HepG2 (cell line): Measurements from ENCODE around the gene ESYT2. TPM values are rescaled to one million over a fixed set of nuclear protein-coding genes. Genes with fewer than 3 reads are reported as not detected.

Experiments
- CCDC6 ChIP-seq: sonication (generic); formaldehyde crosslinking; IDR thresholded peaks from 2 replicates; pipeline ENCODE4 v1.8.1; 2022; ENCODE audit warnings: mild to moderate bottlenecking, missing genetic modification reagents, moderate library complexity
- HDAC6 ChIP-seq: fragments of 200-600 bp; sonication (generic); IDR thresholded peaks from 2 replicates; pipeline ENCODE4 v1.7.0; 2017; ENCODE audit warnings: mild to moderate bottlenecking, antibody characterized with exemption, low read length, low read depth
- HMGXB3 ChIP-seq: sonication (generic); formaldehyde crosslinking; IDR thresholded peaks from 2 replicates; pipeline ENCODE4 v1.4.0; 2020; ENCODE audit warnings: missing genetic modification reagents, borderline replicate concordance
- LRRFIP1 ChIP-seq: sonication (generic); formaldehyde crosslinking; conservative IDR thresholded peaks from 2 replicates; pipeline ENCODE4 v1.4.0; 2020; ENCODE audit warnings: missing genetic modification reagents
- MNT ChIP-seq: fragments of 450-650 bp; IDR thresholded peaks from 2 replicates; pipeline ENCODE4 v1.6.1; 2016
- PBX2 ChIP-seq: IDR thresholded peaks from 2 replicates; pipeline ENCODE4 v1.6.1; 2016; ENCODE audit warnings: control low read depth
- SIX1 ChIP-seq: sonication (generic); formaldehyde crosslinking; IDR thresholded peaks from 2 replicates; pipeline ENCODE4 v1.4.0; 2020; ENCODE audit warnings: missing genetic modification reagents, borderline replicate concordance
- SP1 ChIP-seq, 2 experiments: fragments of 450-650 bp in 1 of 2; sonication (generic) in 1 of 2; formaldehyde crosslinking in 1 of 2; IDR thresholded peaks; 2 replicates each; pipeline versions ENCODE4 v1.4.0 to v1.6.1; 2016 to 2020; ENCODE audit warnings: missing genetic modification reagents in 1 of 2
- TBX3 ChIP-seq: fragments of 450-650 bp; IDR thresholded peaks from 2 replicates; pipeline ENCODE4 v1.6.1; 2017; ENCODE audit warnings: antibody characterized with exemption, mild to moderate bottlenecking, inconsistent platforms, borderline replicate concordance
- ZBTB3 ChIP-seq: sonication (generic); formaldehyde crosslinking; IDR thresholded peaks from 2 replicates; pipeline ENCODE4 v1.4.0; 2020; ENCODE audit warnings: low read depth, mild to moderate bottlenecking, moderate library complexity, missing genetic modification reagents, borderline replicate concordance
- ZNF207 ChIP-seq: fragments of 450-650 bp; IDR thresholded peaks from 2 replicates; pipeline ENCODE4 v1.6.1; 2016; ENCODE audit warnings: antibody characterized with exemption, borderline replicate concordance
- ZNF281 ChIP-seq: sonication (generic); formaldehyde crosslinking; IDR thresholded peaks from 2 replicates; pipeline ENCODE4 v1.4.0; 2020; ENCODE audit warnings: missing genetic modification reagents, borderline replicate concordance
- ZNF367 ChIP-seq: sonication (generic); formaldehyde crosslinking; IDR thresholded peaks from 2 replicates; pipeline ENCODE4 v1.4.0; 2020; ENCODE audit warnings: missing genetic modification reagents, borderline replicate concordance
- ZNF431 ChIP-seq: sonication (generic); formaldehyde crosslinking; IDR thresholded peaks from 2 replicates; pipeline ENCODE4 v1.9.0; 2022; ENCODE audit warnings: missing genetic modification reagents, low read depth, mild to moderate bottlenecking, borderline replicate concordance
- ZNF550 ChIP-seq: sonication (generic); formaldehyde crosslinking; IDR thresholded peaks from 2 replicates; pipeline ENCODE4 v1.4.0; 2020; ENCODE audit warnings: mild to moderate bottlenecking, missing genetic modification reagents, borderline replicate concordance
- polyA plus RNA-seq, 8 experiments: library from polyadenylated mRNA; depleted of rRNA in 3 of 8; stranded (reverse) in 7 of 8; unstranded in 1 of 8; fragments of >200 nt; fragmentation: Illumina TruSeq in 4 of 8; extraction: Trizol in 4 of 8; gene quantifications; 2 replicates each; pipeline versions ENCODE4 v1.2.1 to v1.2.3, GENCODE V29; 2011 to 2016; ENCODE audit warnings: low read depth in 4 of 8, missing spikeins in 1 of 8, mixed read lengths in 1 of 8; ENCODE audit not compliant: insufficient read depth in 1 of 8
- total RNA-seq, 5 experiments: library from RNA; depleted of rRNA; stranded (reverse); fragments of >200 nt; fragmentation: Illumina TruSeq; extraction: Trizol; gene quantifications; 2 replicates each; pipeline ENCODE4 v1.2.3, GENCODE V29; 2016; ENCODE audit warnings: low read depth in 1 of 5

The ESYT2 gene
- total and polyA plus RNA-seq, 2 of the 13 experiments (the other 11 are each of a cell fraction or from before 2014, with no cell fraction given) = 28.5 to 37.3 TPM

GRCh38 chr7:158849768-158850544, 20.6 kb upstream of the ESYT2 start (continued):
- TF ChIP-seq ZNF281 (CRISPR knock-in tag) (no peak), ZNF431 (CRISPR knock-in tag) (no peak), ZNF550 (CRISPR knock-in tag) (0 out of 2 replicates have a peak, but pooled peaks have one; percentile 59), CCDC6 (CRISPR knock-in tag) (no peak), ZNF367 (CRISPR knock-in tag) (no peak), MNT (no peak), HDAC6 (no peak), SP1 (IDR thresholded peaks at IDR 0.05) (no peak), SP1 (CRISPR knock-in tag; IDR thresholded peaks at IDR 0.05) (no peak), HMGXB3 (CRISPR knock-in tag) (0 out of 2 replicates have a peak, but pooled peaks have one; percentile 33), ZNF207 (no peak), LRRFIP1 (no peak), TBX3 (no peak), PBX2 (CRISPR knock-in tag) (no peak), SIX1 (CRISPR knock-in tag) (no peak), ZBTB3 (no peak)
